ENCODE data around the gene KIAA0753.

KIAA0753 gene

DNA sequence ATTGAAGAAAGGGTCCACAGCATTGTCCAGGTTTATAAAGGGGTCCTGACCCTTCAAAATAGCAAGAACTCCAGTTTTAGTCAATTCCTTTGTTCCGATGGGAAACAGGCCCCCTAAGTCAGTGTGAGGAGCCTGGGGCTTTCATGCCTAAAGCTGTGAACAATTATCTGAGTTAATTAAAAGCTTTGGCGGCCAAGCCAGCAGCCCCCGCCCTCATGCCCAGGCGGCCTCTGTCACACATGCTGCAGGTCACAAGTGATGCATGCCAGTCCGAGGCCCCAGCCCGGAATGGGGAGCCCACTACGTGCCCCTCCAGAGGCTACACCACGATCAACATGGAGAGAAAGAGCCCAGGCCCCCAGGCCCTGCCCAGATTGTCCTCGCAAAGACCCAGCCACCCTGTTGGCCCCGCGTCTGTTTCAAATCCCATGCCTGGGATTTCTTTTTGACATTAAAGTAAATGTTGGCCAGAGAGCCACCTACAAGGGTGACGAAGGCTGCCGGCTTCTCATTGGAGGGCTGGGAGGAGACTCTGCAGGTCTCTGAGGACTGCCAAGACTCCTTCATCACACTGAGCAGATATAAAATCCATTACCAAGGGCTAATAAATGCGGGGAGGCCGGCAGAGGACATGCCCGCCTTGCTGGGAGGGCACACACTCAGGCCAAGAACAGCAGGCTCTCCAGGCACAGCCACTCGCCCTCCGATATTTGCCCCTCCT lies 69.6 kb downstream of the KIAA0753 start:
- no peak for DNase-seq (ENCODE audit: low read depth in 3 of 3, low spot score in 1 of 3)

DNA sequence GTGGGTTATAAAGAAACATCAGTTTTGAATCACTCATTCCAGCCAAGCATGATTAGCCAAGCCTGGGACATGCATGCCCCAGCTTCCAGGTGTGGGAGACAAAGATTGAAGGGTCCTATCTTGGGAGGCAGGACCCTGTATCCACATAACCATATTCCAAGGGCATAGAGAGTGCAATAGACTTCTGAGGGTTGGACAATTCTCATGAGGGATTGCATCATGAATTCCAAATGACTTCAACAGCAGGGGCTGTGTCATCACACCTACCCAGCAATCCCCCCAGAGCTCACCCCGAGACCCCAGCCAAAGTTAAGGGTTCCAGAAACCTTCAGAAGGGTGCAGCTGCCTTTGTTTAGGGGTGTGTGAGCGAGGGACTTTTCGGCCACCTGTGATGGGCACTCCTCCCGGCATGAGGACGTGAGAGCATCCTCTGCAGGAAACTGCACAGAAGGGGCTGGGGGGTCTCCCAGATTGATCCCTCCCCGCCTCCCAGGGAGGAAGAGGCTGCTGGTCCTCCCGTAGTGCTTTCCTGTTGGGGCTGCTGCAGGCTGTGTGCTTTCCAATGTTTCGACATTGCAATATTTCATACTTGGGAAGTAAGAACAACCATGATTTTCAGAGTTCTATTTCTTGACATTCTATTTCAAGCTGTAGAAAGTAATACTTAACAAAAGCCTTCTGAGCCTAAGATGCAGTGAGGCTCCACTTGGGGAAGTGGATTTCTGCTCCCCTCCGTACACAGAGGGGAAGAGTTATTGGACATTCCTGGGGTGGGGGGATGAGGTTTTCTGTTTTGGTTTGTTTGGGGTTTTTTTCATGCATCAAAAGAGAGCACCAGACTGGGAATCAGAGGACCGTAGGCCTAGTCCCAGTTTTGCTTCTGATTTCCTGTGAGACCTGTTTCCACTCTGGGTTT lies 70.9 kb downstream of the KIAA0753 start:
- DNase-seq (ENCODE audit: low read depth in 3 of 3, low spot score in 1 of 3): no peak

DNA sequence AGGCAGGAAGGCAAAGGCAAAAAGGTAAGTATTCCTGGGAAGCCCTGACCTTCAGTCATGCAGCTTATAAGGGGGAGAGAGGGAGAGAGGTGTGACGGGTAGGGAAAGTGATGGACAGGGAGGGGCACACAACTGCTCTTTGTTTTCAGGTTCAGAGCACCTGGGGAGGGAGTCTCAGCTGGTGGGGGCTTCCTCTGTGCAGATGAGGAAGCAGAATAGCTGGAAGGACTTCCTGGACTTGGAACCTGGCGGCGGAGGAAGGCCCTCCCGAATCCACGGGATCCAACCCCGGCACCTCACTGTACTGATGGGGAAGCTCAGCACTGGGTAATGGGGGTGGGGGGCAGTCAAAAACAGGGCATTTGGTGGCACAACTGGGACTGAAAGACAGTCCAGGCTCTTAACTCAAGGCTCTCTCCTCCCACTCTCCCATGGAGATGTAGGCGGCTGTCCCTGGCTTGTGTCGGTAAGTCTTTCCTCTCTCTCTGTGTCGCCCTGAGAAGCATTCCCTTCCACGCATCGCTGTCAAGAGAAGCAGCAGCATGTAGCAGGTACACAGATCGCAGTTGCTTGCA lies 72.2 kb downstream of the KIAA0753 start:
- DNase-seq (ENCODE audit: low read depth in 3 of 3, low spot score in 1 of 3): no peak

DNA sequence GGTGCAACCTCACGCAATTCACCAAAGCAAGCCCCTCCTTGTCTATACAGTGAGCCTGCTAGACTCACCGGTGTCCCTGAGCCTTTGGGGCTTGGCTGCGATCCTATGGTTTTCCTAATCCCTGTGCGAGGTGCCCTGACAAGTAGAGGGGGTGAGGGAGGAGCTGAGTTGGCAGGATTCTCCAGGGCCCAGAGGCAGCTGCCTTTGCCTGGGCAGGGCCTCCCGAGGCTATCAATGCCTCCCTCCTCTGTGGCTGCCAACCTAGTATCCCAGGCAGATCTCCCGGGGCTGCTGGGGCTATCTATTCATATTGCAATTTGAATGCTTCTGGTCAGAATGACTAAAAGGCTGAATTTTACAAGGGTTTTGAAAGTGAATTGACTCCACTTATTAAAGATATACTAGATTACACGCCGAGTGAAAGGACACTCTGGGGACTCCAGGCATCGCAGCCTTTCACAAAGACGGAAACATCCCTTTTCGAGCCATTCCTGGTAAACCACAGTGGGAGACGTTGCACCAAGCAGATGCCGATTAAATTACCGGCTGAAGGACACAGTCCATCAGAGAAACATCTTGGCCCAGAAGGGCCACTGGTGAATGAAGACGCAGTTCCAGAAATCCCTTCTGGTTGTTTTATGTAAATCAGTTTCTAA lies 72.9 kb downstream of the KIAA0753 start:
- no peak for DNase-seq (ENCODE audit: low read depth in 3 of 3, low spot score in 1 of 3)

DNA sequence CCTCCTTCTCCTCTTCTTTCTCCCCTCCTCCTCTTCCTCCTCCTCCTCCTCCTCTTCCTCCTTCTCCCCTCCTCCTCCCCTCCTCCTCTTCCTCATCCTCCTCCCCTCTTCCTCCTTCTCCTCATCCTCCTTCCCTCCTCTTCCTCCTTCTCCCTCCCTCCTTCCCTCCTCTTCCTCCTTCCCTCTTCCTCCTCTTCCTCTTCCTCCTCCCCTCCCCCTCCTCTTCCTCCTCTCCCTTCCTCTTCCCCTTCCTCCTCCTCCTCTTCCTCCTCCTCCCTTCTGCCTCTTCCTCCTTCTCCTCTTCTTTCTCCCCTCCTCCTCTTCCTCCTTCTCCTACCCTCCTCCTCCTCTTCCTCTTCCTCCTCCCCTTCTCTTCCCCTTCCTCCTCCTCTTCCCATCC lies 79.1 kb downstream of the KIAA0753 start:
- no peak for DNase-seq (ENCODE audit: low read depth in 3 of 3, low spot score in 1 of 3)

DNA sequence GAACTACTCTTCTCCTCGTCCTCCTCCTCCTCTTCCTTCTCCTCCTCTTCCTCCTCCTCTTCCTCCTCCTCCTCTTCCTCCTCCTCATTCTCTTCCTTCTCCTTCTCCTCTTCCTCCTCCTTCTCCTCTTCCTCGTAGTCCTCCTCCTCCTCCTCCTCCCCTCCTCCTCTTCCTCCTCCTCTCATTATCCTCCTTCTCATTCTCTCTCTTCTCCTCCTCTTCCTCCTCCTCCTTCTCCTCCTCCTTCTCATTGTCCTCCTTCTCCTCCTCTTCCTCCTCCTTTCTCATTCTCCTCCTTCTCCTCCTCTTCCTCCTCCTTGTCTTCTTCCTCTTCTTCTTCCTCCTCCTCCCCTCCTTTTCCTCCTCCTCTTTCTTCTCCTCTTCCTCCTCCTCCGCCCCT lies 80.0 kb downstream of the KIAA0753 start:
- DNase-seq (ENCODE audit: low read depth in 3 of 3, low spot score in 1 of 3): no peak

DNA sequence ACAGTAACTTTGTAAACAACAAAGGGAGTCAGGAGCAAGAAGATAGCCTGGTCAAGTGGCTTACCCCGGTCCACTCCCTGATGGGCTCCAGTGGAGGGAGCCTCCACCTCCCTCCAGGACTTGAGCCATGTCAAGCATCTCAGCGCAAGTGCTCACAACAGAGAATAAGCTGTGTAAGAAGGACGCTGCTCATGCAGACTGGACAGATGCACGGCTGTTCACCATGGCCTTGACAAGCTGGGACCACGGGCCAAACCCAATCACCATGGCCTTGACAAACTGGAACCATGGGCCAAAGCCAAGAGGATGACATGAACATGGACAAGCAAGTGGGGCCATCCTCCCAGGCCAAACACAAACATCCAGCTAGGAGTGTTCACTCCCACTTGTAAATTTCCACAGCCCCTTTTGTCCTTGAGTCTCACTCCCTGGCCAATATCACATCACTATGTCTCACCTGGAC lies 80.7 kb downstream of the KIAA0753 start:
- no peak for DNase-seq (ENCODE audit: low read depth in 3 of 3, low spot score in 1 of 3)

DNA sequence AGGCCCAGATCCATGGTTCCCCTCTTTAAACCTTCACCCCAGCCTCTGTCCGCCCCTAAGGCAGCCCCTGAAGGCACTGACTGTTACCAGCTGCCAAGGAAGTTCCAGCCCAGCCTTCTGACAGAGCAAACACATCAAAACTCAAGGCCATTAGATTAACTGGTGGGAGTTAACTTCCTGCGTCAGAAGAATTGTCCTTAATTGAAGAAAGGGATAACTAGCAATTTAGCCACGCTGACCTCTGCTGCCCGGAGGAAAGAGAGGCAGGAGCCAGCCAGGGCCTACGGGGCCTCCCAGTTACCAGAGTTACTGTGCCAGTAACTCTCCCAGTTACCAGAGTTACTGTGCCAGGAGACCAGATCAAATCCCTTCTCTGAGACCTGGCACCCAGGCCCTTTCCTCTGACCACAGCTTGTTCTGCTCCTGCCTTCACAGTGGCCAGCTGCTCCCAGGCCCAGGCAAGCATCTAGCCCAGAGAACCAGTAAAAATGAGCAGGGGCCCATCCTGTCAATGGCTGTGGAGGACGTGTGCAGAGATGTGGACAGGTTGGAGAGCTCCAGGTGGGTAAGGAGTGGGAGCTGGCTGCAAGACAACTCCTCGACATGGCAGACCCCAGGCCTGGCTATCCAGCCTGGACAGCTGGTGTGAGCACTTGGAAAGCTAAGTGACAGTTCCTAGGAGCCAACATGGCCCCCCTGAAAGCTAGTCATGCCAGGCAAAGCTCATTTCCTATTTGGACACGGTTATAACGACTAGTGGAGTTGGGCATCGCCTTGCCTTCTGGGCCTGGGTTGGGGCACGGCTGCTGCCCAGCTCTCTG lies 81.4 kb downstream of the KIAA0753 start:
- no peak for DNase-seq (ENCODE audit: low read depth in 3 of 3, low spot score in 1 of 3)

DNA sequence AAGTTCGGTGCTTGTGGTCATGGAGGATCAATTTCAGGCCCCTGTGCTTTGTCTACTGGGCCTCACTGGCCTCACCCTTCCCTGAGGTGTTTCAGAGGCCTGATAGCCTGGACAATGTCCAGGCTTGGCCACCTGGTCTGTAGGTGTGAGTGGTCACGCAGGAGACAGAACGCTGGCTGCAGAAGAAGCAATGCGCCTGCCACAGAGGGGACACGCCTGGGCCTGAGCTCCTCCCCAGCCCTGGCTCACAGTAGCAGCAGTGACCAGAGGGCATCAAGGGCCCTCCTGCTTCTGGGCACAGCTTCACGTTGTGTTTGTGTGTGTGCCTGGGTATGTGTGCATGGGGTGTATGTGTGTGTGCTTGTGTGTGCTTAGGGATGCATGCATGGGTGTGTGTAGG lies 82.2 kb downstream of the KIAA0753 start:
- DNase-seq (ENCODE audit: low read depth in 3 of 3, low spot score in 1 of 3): no peak

DNA sequence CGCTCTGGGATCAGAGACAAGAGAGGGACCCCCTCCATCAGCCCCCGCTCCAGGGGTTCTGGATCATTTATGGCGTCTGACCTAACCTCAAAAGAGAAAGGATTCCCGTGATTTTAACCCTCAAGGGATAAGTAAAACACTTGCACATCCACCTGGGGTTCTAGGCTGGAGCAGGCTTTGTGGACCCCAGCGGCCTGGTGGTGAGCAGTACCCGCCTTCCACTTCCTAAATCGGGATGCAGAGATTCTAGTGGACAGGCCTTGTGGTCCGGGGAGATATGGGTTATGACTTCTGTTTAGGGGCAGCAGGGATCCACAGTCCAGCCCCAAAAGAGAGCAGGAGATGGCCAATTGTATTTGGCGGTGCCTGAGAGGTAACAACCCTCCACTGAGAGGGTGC lies 83.5 kb downstream of the KIAA0753 start:
- DNase-seq (ENCODE audit: low read depth in 3 of 3, low spot score in 1 of 3): no peak

DNA sequence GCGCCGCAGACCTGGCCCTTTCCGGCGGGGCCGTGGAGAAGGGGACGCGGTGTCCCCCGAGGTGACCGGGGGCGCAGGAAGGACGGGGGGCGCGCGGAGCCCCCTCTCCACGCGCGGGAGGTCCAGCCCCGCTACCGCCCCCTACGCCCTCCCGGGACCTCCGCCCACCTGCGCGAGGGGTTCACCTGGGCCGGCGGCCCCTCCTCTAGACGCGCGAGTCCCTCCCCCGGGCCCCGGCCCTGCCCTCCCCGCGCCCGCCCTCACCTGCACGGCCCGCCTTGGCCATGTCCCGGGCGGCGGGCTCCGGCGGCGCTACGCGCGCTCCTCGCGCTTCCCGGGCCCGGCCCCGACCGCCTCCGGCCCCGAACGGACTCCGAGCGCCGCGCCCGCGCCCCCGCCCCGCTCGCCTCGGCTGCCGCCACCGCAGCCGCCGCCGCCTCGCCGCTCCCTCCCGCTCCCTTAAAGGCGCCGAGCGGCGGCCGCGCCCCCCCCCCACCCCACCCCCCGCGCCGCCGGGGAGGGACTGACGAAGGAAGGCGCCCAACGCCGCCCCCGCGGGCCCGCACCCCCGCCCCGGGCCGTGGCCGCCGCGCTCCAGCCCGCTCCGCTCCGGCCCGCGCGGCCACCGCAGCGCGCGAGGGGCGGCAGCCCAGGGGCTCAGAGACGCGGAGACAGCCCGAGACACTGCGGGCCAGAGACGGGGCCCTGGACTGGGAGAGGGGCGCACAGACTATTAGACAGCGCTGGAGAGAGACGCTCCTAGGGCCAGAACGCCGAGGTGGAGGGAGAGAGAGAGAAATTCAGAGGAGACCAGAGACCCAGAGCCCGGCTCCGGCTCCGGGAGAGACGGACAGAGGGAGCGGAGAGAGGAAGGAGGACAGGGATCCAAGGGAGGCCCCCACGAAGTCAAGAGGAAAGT lies 84.1 kb downstream of the KIAA0753 start, which contains the start of gene PITPNM3:
Gene PITPNM3, minus strand, starts transcription at position 435 of the 919 bp plus-strand sequence. Its CDS starts 149 bp downstream, at position 286.
- no peak for DNase-seq (ENCODE audit: low read depth in 3 of 3, low spot score in 1 of 3)

DNA sequence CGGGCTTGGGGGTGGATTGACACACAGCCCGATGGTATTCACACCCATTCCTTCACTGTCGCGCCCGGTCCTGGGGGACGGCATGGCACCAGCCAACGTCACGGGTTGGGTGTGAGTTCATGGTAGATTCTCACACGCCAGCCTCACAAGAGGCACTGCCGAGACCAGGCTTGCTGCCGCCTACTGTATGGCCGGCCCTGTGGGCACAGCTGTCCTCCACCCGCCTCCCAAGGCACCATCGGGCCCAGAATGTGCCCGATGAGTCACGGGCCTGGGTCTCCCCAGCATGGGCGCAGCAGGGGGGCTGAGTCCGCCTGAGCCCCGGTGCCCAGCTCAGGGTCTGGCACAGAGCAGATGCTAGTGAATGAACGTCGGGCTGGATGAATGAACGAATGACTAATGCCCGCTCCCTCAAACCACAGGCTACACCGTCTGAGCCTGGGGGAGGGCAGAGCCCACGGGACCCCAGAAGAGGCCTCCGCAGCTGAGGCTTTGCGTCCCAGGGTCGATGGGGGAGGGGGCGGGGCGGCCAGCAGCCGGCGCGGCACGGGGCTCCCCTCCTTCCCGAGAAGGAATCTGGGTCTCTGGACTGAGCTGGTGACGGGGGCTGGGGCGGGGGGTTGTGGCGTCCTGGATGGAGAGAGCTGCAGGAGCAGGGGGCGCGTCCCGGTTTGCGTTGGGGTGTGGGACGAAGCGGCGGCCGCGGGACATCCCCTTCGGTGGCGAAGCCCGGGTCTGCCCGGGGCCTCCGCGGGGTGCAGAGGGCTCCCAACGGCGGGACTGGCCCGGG lies 85.0 kb downstream of the KIAA0753 start:
- DNase-seq (ENCODE audit: low read depth in 3 of 3, low spot score in 1 of 3): no peak

DNA sequence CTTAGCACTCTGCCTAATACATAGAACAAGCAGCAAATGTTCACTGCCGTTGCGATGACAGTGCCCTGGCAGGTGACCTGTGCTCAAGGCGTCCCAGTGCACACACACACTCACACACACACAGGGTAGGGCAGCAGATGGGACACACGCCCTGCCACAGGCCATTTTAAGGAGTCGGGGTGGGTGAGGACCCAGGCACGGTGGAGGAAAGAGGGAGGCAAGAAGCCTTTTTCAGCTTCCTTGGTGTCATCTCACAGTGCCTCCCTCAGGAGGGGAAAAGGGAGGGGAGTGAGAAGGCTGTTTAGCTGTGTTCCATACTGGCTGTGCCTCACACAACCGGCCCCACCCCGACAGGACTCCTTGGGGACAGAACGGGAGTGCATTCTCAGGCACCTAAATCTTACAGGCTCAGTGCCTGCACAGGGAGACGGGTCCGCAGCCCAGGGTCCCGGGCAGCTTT lies 85.6 kb downstream of the KIAA0753 start:
- DNase-seq (ENCODE audit: low read depth in 3 of 3, low spot score in 1 of 3): no peak

DNA sequence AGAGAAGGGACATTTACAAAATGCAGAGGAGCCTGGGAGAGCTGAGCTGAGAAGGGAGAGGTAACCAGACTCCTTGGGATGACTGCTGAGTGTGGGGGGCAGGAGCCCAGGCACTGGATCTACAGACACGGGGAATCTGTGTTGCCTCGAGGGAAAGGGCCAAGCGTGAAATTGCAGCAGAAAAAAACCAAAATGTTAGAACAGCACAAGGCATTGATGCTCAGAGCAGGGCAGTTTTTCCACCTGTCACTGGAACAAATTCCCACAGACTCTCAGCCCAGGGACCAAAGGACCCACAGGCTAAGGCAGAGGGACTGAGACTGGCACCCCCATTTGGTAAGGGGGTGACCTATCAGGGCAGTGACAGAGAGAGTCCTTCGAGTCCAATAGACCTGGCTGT lies 86.2 kb downstream of the KIAA0753 start:
- DNase-seq (ENCODE audit: low read depth in 3 of 3, low spot score in 1 of 3): no peak

DNA sequence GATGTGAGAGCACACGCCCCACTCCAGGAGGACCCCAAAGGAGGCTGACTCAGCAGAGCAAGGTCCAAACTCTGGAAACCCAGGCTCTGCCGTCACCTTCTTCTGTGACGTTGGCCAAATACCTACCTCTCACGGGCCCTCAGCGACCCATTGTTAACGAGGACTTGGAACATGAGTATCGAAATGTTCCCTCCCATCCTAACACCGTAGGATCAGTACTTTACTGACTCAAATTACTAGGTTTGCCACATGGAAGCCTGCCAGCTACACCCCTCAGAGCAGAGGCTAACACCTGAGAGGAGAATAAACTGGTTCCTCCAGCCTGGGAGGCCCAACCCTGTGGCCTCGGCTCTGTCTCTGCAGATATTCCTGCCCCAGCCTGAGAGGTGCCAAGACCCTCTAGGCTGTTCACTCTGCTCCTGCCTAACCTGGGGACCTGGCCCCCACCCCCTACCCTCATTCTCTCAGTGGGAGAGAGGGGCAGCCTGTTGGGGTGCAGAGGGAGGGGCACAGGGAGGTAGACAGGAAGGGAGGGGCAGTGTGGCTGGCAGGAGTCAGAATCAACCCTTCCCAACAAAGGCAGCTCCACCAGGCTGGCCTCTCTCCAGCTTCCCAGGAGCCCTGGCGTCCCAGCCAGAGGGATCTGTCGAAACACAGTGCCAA lies 88.5 kb downstream of the KIAA0753 start:
- no peak for DNase-seq (ENCODE audit: low read depth in 3 of 3, low spot score in 1 of 3)

DNA sequence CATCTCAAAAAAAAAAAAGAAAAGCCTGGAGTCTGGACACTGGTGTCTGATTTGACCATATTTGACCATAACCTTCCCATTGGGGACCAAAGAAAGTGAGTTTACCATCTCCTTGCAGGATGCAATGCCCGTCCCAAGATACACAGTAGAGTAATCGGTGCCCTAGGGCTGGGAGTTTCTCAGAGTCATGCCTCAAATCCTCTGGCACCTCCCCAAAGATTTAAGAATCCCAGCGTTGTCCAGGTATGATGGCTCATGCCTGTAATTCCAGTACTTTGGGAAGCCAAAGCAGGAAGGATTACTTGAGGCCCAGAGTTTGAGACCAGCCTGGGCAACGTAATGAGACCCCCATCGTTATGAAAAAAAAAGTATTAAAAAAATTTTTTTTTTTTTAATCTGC lies 89.2 kb downstream of the KIAA0753 start:
- DNase-seq (ENCODE audit: low read depth in 3 of 3, low spot score in 1 of 3): no peak

DNA sequence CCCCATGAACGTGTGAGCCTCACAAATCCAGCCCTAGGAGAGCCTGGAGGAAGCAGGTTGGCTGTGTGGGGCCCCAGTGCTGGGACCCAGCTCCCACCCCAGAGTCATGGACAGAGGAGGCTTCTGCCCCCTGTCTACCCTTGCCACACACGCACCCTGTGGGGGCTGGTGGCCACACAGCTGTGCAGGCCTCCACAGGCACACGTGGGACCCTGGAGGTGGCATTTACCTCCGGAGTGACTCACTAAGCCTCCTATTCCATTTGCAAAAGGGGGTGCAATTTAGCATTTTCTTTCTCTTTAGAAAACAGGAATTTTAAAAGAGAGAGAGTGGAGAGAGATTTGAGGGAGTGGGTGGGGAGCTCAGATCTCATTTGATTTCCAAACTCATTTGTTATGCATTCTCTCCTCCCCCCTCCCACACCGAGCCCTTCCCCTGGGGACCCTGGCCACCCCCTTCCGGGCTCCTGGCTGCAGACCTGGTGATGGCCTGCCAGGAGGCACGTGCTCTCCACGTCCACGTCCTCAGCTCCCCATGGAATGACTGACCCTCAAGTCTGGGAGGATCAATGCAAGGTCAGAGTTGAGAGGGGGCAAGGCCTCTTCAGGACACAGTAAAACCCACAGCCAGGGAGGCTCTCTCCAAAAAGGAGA lies 91.0 kb downstream of the KIAA0753 start:
- DNase-seq (ENCODE audit: low read depth in 3 of 3, low spot score in 1 of 3): no peak

All from stimulated activated CD4-positive, alpha-beta T cell treated with anti-CD3 and anti-CD28 coated beads, TNF-alpha, amount 100 ng/mL, for 1 hour (primary cell).